A549 (cell line): Measurements from ENCODE around the gene TMC6.

Experiments used
- CTCF ChIP-seq: fragments of >200 bp; sonication (Bioruptor Twin); formaldehyde crosslinking; IDR thresholded peaks from 3 replicates; pipeline ENCODE4 v1.5.1; 2016
- ELK1 ChIP-seq: fragments of 150-350 bp; IDR thresholded peaks from 2 replicates; pipeline ENCODE4 v1.6.1; 2014; ENCODE audit warnings: low read depth, mild to moderate bottlenecking, low read length
- JUN ChIP-seq, 2 experiments: fragments of >200 bp; sonication (Bioruptor Twin); formaldehyde crosslinking; IDR thresholded peaks; 2 replicates in 1 of 2; 3 replicates in 1 of 2; pipeline ENCODE4 v1.6.1; 2016 to 2017
- JUNB ChIP-seq: fragments of >200 bp; sonication (Bioruptor Twin); formaldehyde crosslinking; IDR thresholded peaks from 2 replicates; pipeline ENCODE4 v1.6.1; 2016
- KDM1A ChIP-seq: fragments of 200-600 bp; sonication (generic); IDR thresholded peaks from 2 replicates; pipeline ENCODE4 v1.6.1; 2016; ENCODE audit warnings: low read depth, mild to moderate bottlenecking
- RAD21 ChIP-seq, 2 experiments: fragments of >200 bp in 1 of 2; sonication (Bioruptor Twin) in 1 of 2; formaldehyde crosslinking in 1 of 2; IDR thresholded peaks in 1 of 2; conservative IDR thresholded peaks in 1 of 2; 2 replicates in 1 of 2; 3 replicates in 1 of 2; pipeline ENCODE4 v1.6.1; 2012 to 2018; ENCODE audit warnings: inconsistent platforms in 1 of 2
- RNF2 ChIP-seq: fragments of 200-600 bp; sonication (generic); IDR thresholded peaks from 2 replicates; pipeline ENCODE4 v1.6.1; 2016; ENCODE audit warnings: low read depth, mild to moderate bottlenecking, antibody characterized with exemption, moderate library complexity, borderline replicate concordance
- ZSCAN20 ChIP-seq: fragments of 250-450 bp; sonication (Bioruptor Pico); IDR thresholded peaks from 2 replicates; pipeline ENCODE4 v1.8.0; 2022; ENCODE audit warnings: mild to moderate bottlenecking, moderate library complexity

GRCh38 chr17:78128551-78129350, at the start of gene TMC6:
- TF ChIP-seq CTCF (no peak), RNF2 (no peak), ELK1 (no peak), KDM1A (no peak; the same call in 1 of the 2 replicates), ZSCAN20 (CRISPR knock-in tag) (no peak), RAD21 (conservative IDR thresholded peaks at IDR 0.05 in 1 of 2, IDR thresholded peaks at IDR 0.05 in 1 of 2) (no peak), JUN (IDR thresholded peaks at IDR 0.05) (no peak), JUNB (no peak)
